ENCODE results near the gene LTC4S.
"Not testable (repeated sequence)": the region's sequence is repeated elsewhere in the genome, so short reads cannot be mapped to it uniquely, and the experiment has no call there.

- not testable (repeated sequence) for TF ChIP-seq CTCF (IDR thresholded peaks at IDR 0.05; ENCODE audit: borderline replicate concordance, extremely low read depth, low read length, poor library complexity, severe bottlenecking); EZH2 (IDR thresholded peaks at IDR 0.05; ENCODE audit: borderline replicate concordance, low read depth, low read length, severe bottlenecking)
Observed at GRCh38 chr5:179744106-179744505, 49.7 kb upstream of the LTC4S start.
